SKM-1 (cell line): ENCODE results near the gene OR51B2.
"Not testable (repeated sequence)": the region's sequence is repeated elsewhere in the genome, so short reads cannot be mapped to it uniquely, and the experiment has no call there.

Experiments used
- DNase-seq: peaks from one replicate; lab custom pipeline; 2025; ENCODE audit not compliant: unreplicated experiment; lab: John Stamatoyannopoulos, UW

OR51B2 gene

GRCh38 chr11:5324197-5324596 lies at the start of gene OR51B2:
Gene OR51B2, minus strand, starts transcription at chr11:5324297. Its CDS starts 0 bp downstream, at chr11:5324297.
- DNase-seq = no peak

- DNase-seq = no peak
Measured at GRCh38 chr11:5369789-5370188, 45.7 kb upstream of the OR51B2 start.

- DNase-seq = no peak
Measured at GRCh38 chr11:5368502-5369043, 44.5 kb upstream of the OR51B2 start.

GRCh38 chr11:5367448-5368074 lies 43.5 kb upstream of the OR51B2 start:
- DNase-seq = no peak

GRCh38 chr11:5366856-5367255 lies 42.8 kb upstream of the OR51B2 start:
- no peak for DNase-seq

GRCh38 chr11:5366365-5366764 lies 42.3 kb upstream of the OR51B2 start:
- DNase-seq = not testable (repeated sequence)

- no peak for DNase-seq
Measured at GRCh38 chr11:5364214-5364613, 40.1 kb upstream of the OR51B2 start.

GRCh38 chr11:5363679-5364078 lies 39.6 kb upstream of the OR51B2 start:
- no peak for DNase-seq

- DNase-seq = no peak
Measured at GRCh38 chr11:5362017-5362625, 38.0 kb upstream of the OR51B2 start.

- DNase-seq = not testable (repeated sequence)
Measured at GRCh38 chr11:5356031-5356430, 31.9 kb upstream of the OR51B2 start.

- no peak for DNase-seq
Measured at GRCh38 chr11:5351208-5351607, 27.1 kb upstream of the OR51B2 start, which contains the start of gene OR51B6. Gene OR51B6, plus strand, starts transcription at chr11:5351508. Its CDS starts 0 bp downstream, at chr11:5351508.

GRCh38 chr11:5349550-5349949 lies 25.5 kb upstream of the OR51B2 start:
- no peak for DNase-seq

- DNase-seq = no peak
Measured at GRCh38 chr11:5348551-5349194, 24.6 kb upstream of the OR51B2 start.

- DNase-seq = no peak
Measured at GRCh38 chr11:5345831-5346230, 21.7 kb upstream of the OR51B2 start.

- DNase-seq = no peak
Measured at GRCh38 chr11:5343474-5344335, 19.6 kb upstream of the OR51B2 start, which contains the start of gene OR51B5. Gene OR51B5, minus strand, starts transcription at chr11:5343524. Its CDS starts 0 bp downstream, at chr11:5343524.

GRCh38 chr11:5339771-5340322 lies 15.8 kb upstream of the OR51B2 start:
- no peak for DNase-seq

GRCh38 chr11:5337253-5337652 lies 13.2 kb upstream of the OR51B2 start:
- not testable (repeated sequence) for DNase-seq

- DNase-seq = no peak
Measured at GRCh38 chr11:5336331-5336730, 12.2 kb upstream of the OR51B2 start.

GRCh38 chr11:5335170-5335569 lies 11.1 kb upstream of the OR51B2 start:
- DNase-seq = no peak

- DNase-seq = no peak
Measured at GRCh38 chr11:5317292-5317691, 6.8 kb downstream of the OR51B2 start.
